Measurements from ENCODE around the gene NDUFA1.
"Not testable (repeated sequence)": the region's sequence is repeated elsewhere in the genome, so short reads cannot be mapped to it uniquely, and the experiment has no call there.

The NDUFA1 gene

GRCh38 chrX:119916310-119916709 is 44.7 kb downstream of the NDUFA1 start:
- DNase-seq: no peak

- DNase-seq: no peak
Observed at GRCh38 chrX:119917877-119918276, 46.2 kb downstream of the NDUFA1 start.

- no peak for DNase-seq
Observed at GRCh38 chrX:119919835-119920585, 48.4 kb downstream of the NDUFA1 start.

GRCh38 chrX:119922391-119922790 is 50.8 kb downstream of the NDUFA1 start:
- DNase-seq: not testable (repeated sequence)

All from fibroblast of upper back skin (primary cell).